GM13976 (cell line): Measurements from ENCODE around the gene PLCB2.

ENCODE experiments used
- DNase-seq: peaks from one replicate; pipeline ENCODE4 v3.0.0; 2012; ENCODE audit warnings: low spot score
- CTCF ChIP-seq: IDR thresholded peaks from 2 replicates; pipeline ENCODE4 v1.5.1; 2012; ENCODE audit warnings: borderline replicate concordance, mild to moderate bottlenecking; ENCODE audit not compliant: insufficient read depth; ENCODE audit errors: extremely low read depth, missing control alignments, control extremely low read depth
- in situ Hi-C: fragments of 300-500 bp; cut with MboI; formaldehyde crosslinking; loops from one replicate; pipeline ENCODE4 v1.12.0; 2022; ENCODE audit warnings: low sequenced_read_pairs, mixed read lengths, inconsistent platforms; ENCODE audit not compliant: unreplicated experiment

PLCB2 gene

DNA sequence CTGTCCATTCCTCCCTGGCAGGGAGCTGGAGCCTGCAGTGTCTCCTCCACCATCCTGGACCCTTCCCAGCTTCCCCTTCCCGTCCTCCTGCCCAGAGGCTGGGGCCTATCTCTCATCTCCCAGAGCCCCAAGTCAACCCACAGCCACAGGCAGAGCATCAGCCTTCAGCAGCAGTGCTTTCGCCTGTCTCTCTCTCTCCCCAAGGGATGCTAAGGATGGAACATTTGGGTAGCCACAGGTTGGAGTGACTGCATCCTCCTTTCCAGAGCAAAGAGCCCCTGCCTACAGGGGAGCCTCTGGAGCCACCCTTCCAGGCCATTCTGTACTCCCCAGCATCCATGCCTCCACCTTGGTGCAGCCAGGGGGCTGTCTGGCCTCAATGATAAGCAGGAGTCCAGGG, 4.2 kb downstream of the PLCB2 start:
- TF ChIP-seq CTCF, result no peak
- no peak for DNase-seq
- in situ Hi-C loops, result no loop called here

- no peak for DNase-seq
- TF ChIP-seq CTCF, result no peak
- in situ Hi-C loops, result no loop called here
Measured at GRCh38 chr15:40302981-40303380, 4.8 kb downstream of the PLCB2 start.

GRCh38 chr15:40302288-40302886, 5.3 kb downstream of the PLCB2 start:
- in situ Hi-C loops, result no loop called here
- DNase-seq, result no peak
- no peak for TF ChIP-seq CTCF

DNA sequence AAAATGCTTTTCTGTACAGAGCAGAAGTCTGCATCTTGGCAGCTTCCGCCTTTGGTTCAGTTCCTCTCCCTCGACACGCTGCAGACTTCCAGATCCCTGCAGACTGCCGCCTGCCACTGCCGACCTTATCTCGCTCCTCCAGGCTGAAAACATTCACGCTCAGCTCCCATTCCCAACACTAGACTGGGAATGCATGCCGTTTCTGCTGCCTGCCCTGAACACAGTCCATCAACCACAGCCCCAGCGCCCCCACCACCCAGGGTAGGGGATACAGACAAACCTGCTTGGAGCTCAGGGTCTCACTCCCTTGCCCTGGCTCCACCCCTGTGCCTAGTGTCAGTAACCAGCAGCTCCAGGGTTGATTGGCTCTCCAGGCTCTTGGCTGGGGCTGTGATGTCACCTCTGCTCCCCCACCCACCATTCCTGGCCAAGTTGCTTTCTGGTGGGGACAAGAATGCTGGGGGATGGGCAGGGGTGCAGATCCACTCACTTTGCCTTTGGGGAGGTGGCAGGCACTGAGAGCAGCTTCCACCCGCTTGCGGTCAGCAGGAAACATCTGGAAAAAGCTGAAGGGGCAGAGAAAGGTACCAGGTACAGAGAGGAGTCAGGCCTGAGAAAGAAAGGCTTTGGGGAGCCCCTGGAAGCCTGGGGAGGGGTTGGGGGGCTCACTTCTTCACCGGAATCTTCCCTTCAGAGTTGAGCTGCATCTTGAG, 6.1 kb downstream of the PLCB2 start:
- in situ Hi-C loops, result no loop called here
- DNase-seq, result no peak
- TF ChIP-seq CTCF, result no peak

- no peak for DNase-seq
- in situ Hi-C loops, result no loop called here
- TF ChIP-seq CTCF, result no peak
Measured at GRCh38 chr15:40300771-40301170, 7.0 kb downstream of the PLCB2 start.

DNA sequence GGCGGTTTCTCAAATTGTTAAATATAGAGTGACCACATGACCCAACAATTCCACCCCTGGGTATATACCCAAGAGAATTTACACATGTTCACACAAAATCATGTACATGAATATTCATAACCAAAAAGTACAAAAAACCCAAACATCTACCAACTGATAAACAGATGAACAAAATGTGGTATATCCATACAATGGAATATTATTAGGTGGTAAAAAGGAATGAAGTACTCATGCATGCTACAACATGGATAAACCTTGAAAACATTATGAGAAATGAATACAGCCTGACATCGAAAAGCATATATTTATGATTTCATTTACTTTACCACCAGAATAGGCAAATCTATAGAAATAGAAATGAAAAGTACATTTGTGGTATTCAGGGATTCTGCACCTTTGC, 7.4 kb downstream of the PLCB2 start:
- in situ Hi-C loops, result no loop called here
- no peak for TF ChIP-seq CTCF

More for the DNA sequence above, 7.4 kb downstream of the PLCB2 start:
- no peak for DNase-seq
